ENCODE data around the gene TENM3.

Gene TENM3

GRCh38 chr4:182760551-182761043 is 517.4 kb downstream of the TENM3 start:
- TF ChIP-seq, protein P1, sequence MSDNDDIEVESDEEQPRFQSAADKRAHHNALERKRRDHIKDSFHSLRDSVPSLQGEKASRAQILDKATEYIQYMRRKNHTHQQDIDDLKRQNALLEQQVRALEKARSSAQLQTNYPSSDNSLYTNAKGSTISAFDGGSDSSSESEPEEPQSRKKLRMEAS (IDR thresholded peaks at IDR 0.05; ENCODE audit: low read depth, low read length) = no peak
- TF ChIP-seq MYC (IDR thresholded peaks at IDR 0.05; ENCODE audit: low read depth, low read length) = no peak
- TF ChIP-seq, protein P2, sequence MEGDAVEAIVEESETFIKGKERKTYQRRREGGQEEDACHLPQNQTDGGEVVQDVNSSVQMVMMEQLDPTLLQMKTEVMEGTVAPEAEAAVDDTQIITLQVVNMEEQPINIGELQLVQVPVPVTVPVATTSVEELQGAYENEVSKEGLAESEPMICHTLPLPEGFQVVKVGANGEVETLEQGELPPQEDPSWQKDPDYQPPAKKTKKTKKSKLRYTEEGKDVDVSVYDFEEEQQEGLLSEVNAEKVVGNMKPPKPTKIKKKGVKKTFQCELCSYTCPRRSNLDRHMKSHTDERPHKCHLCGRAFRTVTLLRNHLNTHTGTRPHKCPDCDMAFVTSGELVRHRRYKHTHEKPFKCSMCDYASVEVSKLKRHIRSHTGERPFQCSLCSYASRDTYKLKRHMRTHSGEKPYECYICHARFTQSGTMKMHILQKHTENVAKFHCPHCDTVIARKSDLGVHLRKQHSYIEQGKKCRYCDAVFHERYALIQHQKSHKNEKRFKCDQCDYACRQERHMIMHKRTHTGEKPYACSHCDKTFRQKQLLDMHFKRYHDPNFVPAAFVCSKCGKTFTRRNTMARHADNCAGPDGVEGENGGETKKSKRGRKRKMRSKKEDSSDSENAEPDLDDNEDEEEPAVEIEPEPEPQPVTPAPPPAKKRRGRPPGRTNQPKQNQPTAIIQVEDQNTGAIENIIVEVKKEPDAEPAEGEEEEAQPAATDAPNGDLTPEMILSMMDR (IDR thresholded peaks at IDR 0.05; ENCODE audit: low read depth, low read length) = no peak
- no peak for DNase-seq (ENCODE audit: low read depth)
- no peak overlapping the region for H3K4me3 ChIP-seq (ENCODE audit: low read depth, low read length)

DNA sequence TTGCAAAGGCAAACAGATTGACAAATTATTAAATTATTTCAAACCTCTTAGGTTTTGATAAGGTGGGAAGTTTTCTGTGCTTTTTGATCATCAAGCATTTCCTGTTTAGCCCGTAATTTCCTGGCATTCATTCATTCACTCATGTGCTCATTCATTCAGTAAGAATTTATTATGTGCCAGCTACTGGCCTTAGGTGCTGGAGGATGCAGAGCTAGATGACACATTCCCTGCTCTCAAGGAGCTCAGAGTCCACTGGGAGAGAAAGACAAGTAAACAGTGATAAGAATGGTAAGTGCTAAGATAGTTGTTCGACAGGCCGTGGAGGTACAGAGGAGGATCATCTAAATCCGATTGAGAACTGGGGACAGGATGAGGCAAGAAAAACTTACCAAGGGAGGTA is 520.9 kb downstream of the TENM3 start:
- DNase-seq (ENCODE audit: low read depth) = no peak
- no peak overlapping the region for H3K4me3 ChIP-seq (ENCODE audit: low read depth, low read length)
- TF ChIP-seq MYC (IDR thresholded peaks at IDR 0.05; ENCODE audit: low read depth, low read length) = no peak
- TF ChIP-seq, protein P1 (IDR thresholded peaks at IDR 0.05; ENCODE audit: low read depth, low read length) = no peak
- TF ChIP-seq POLR2A (IDR thresholded peaks at IDR 0.05; ENCODE audit: extremely low read depth, insufficient read length) = no peak
- TF ChIP-seq, protein P2 (IDR thresholded peaks at IDR 0.05; ENCODE audit: low read depth, low read length) = no peak

DNA sequence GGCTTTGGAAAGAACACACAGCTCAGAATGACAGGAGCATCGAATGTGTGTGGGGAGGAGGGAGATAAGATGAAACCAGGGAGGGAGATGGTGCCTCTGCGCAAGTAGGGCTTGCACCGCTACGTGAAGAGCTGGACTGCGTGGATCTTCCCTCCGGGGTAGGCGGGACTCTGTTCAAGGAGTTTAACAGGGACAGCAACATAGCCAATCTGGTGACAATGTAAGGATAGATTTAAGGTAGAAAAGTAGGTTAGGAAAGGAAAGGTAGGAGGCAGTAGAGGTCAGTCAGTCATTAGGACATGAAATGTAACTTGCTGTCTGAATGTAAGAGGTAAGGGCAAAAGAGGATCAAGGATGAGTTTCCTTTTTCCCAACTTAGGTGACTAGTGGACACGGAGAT is 521.4 kb downstream of the TENM3 start:
- TF ChIP-seq POLR2A (IDR thresholded peaks at IDR 0.05; ENCODE audit: extremely low read depth, insufficient read length) (no peak), MYC (IDR thresholded peaks at IDR 0.05; ENCODE audit: low read depth, low read length) (no peak)
- TF ChIP-seq, protein P1 (IDR thresholded peaks at IDR 0.05; ENCODE audit: low read depth, low read length) = no peak
- TF ChIP-seq, protein P2 (IDR thresholded peaks at IDR 0.05; ENCODE audit: low read depth, low read length) = no peak
- H3K4me3 ChIP-seq (ENCODE audit: low read depth, low read length) = no peak overlapping the region
- no peak for DNase-seq (ENCODE audit: low read depth)

DNA sequence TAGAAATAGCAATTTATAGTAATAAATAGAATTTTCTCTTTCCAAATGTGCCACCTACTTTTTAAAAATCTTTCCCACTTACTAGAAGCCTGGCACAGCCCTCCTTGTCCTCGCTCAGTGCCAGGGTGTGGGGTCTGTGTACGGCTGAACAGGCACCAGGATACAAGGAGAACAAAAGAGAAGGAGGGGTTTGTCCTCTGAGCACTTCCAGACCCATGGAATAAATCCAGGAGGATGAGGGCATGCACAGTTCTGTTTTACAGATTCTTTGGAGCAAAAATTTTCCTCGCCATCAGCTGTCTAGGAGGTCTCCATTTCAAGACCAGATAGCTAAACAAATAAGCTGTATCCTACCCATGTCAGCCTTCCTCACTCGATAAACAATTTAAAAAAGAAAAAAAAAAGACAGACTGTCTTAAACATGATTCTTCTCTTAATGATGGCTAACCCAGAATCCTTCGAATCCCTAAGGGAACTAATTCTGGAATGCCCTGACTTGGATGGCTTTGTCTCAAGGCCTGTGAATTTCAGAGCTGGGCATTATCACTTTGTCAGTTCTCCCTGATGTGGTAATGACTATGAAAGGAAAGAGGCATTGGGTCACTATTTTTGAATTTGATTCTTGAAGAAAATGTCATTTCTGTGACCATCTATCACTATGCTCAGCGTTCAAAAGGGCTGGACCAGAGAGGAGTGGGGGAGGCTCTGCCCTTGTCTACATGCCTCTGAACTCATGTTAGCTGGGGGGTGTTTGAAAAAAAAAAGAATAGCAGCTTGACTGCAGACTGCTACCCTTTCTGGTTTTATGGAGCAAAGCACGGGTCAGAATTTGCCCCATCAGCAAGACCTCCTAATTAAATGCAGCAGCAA is 523.0 kb downstream of the TENM3 start:
- no peak for DNase-seq (ENCODE audit: low read depth)
- TF ChIP-seq, protein P2 (IDR thresholded peaks at IDR 0.05; ENCODE audit: low read depth, low read length) = no peak
- TF ChIP-seq MYC (IDR thresholded peaks at IDR 0.05; ENCODE audit: low read depth, low read length) (no peak), POLR2A (IDR thresholded peaks at IDR 0.05; ENCODE audit: extremely low read depth, insufficient read length) (no peak)
- TF ChIP-seq, protein P1 (IDR thresholded peaks at IDR 0.05; ENCODE audit: low read depth, low read length) = no peak
- H3K4me3 ChIP-seq (ENCODE audit: low read depth, low read length) = no peak overlapping the region

- no peak overlapping the region for H3K4me3 ChIP-seq (ENCODE audit: low read depth, low read length)
- TF ChIP-seq POLR2A (IDR thresholded peaks at IDR 0.05; ENCODE audit: extremely low read depth, insufficient read length) = no peak
- TF ChIP-seq, protein P1 (IDR thresholded peaks at IDR 0.05; ENCODE audit: low read depth, low read length) = no peak
- TF ChIP-seq, protein P2 (IDR thresholded peaks at IDR 0.05; ENCODE audit: low read depth, low read length) = no peak
- no peak for TF ChIP-seq MYC (IDR thresholded peaks at IDR 0.05; ENCODE audit: low read depth, low read length)
- no peak for DNase-seq (ENCODE audit: low read depth)
Measured at GRCh38 chr4:182766857-182767250, 523.7 kb downstream of the TENM3 start.
